ENCODE results near the gene SDSL. TPM values are rescaled to one million over a fixed set of nuclear protein-coding genes. Genes with fewer than 3 reads are reported as not detected.

The SDSL gene
- total RNA-seq, 1 experiment from 2014 or later = 0.52 TPM

GRCh38 chr12:113384778-113385177 lies 37.4 kb upstream of the SDSL start:
- CTCF ChIA-PET = interaction anchor here (1.2 kb wide), 1 partner anchor 41 kb away, joined by 5 read pairs; no protein-coding TSS in a partner anchor
- TF ChIP-seq GABPB1 (CRISPR knock-in tag; IDR thresholded peaks at IDR 0.05) (no peak), JAZF1 (CRISPR knock-in tag; IDR thresholded peaks at IDR 0.05) (no peak), FOXK1 (CRISPR knock-in tag; IDR thresholded peaks at IDR 0.05) (no peak), TEAD1 (CRISPR knock-in tag; IDR thresholded peaks at IDR 0.05) (no peak), SOX15 (CRISPR knock-in tag; IDR thresholded peaks at IDR 0.05) (no peak), GTF2I (CRISPR knock-in tag; conservative IDR thresholded peaks at IDR 0.05) (no peak), CREM (CRISPR knock-in tag; IDR thresholded peaks at IDR 0.05) (no peak), TCF7 (CRISPR knock-in tag; IDR thresholded peaks at IDR 0.05; ENCODE audit: low read depth) (no peak), PREB (CRISPR knock-in tag; IDR thresholded peaks at IDR 0.05; ENCODE audit: borderline replicate concordance) (no peak), ZNF671 (CRISPR knock-in tag; IDR thresholded peaks at IDR 0.05) (no peak), ZNF219 (CRISPR knock-in tag; IDR thresholded peaks at IDR 0.05; ENCODE audit: borderline replicate concordance) (no peak)
- TF ChIP-seq, protein P1, sequence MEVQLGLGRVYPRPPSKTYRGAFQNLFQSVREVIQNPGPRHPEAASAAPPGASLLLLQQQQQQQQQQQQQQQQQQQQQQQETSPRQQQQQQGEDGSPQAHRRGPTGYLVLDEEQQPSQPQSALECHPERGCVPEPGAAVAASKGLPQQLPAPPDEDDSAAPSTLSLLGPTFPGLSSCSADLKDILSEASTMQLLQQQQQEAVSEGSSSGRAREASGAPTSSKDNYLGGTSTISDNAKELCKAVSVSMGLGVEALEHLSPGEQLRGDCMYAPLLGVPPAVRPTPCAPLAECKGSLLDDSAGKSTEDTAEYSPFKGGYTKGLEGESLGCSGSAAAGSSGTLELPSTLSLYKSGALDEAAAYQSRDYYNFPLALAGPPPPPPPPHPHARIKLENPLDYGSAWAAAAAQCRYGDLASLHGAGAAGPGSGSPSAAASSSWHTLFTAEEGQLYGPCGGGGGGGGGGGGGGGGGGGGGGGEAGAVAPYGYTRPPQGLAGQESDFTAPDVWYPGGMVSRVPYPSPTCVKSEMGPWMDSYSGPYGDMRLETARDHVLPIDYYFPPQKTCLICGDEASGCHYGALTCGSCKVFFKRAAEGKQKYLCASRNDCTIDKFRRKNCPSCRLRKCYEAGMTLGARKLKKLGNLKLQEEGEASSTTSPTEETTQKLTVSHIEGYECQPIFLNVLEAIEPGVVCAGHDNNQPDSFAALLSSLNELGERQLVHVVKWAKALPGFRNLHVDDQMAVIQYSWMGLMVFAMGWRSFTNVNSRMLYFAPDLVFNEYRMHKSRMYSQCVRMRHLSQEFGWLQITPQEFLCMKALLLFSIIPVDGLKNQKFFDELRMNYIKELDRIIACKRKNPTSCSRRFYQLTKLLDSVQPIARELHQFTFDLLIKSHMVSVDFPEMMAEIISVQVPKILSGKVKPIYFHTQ (CRISPR knock-in tag; IDR thresholded peaks at IDR 0.05) = no peak
- TF ChIP-seq, protein P2, sequence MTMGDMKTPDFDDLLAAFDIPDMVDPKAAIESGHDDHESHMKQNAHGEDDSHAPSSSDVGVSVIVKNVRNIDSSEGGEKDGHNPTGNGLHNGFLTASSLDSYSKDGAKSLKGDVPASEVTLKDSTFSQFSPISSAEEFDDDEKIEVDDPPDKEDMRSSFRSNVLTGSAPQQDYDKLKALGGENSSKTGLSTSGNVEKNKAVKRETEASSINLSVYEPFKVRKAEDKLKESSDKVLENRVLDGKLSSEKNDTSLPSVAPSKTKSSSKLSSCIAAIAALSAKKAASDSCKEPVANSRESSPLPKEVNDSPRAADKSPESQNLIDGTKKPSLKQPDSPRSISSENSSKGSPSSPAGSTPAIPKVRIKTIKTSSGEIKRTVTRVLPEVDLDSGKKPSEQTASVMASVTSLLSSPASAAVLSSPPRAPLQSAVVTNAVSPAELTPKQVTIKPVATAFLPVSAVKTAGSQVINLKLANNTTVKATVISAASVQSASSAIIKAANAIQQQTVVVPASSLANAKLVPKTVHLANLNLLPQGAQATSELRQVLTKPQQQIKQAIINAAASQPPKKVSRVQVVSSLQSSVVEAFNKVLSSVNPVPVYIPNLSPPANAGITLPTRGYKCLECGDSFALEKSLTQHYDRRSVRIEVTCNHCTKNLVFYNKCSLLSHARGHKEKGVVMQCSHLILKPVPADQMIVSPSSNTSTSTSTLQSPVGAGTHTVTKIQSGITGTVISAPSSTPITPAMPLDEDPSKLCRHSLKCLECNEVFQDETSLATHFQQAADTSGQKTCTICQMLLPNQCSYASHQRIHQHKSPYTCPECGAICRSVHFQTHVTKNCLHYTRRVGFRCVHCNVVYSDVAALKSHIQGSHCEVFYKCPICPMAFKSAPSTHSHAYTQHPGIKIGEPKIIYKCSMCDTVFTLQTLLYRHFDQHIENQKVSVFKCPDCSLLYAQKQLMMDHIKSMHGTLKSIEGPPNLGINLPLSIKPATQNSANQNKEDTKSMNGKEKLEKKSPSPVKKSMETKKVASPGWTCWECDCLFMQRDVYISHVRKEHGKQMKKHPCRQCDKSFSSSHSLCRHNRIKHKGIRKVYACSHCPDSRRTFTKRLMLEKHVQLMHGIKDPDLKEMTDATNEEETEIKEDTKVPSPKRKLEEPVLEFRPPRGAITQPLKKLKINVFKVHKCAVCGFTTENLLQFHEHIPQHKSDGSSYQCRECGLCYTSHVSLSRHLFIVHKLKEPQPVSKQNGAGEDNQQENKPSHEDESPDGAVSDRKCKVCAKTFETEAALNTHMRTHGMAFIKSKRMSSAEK (CRISPR knock-in tag; IDR thresholded peaks at IDR 0.05; ENCODE audit: borderline replicate concordance) = no peak
- no peak overlapping the region for H3K27ac Mint-ChIP-seq

DNA sequence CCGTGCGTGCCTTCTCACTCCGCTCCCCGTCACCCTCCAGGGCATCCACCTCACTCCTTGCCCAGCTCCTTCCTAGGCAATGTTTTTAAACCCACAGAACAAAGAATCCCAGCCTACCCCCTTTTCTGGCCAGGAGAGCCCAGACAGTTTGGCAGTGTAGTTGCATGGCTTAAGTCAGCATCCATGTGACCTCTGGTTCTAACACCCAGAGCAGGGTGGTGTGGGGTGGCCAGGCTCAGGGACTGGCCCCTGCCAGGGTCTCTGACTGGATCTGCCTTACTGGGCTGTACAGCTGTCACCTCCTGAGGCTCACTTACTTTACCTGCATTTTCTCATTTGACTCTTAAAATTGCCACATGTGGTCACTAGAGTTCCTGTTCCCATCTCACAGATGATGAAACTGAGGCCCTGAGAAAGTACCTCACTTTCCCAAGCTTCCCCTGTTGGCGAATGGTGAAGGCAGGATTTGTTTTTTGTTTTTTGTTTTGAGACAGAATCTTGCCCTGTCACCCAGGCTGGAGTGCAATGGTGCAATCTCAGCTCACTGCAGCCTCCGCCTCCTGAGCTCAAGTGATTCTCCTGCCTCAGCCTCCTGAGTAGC lies 36.8 kb upstream of the SDSL start:
- Mint-ChIP-seq H3K4me3 (no peak overlapping the region), H3K36me3 (peaks cover 16% of the 10 kb centered on the region), H3K27me3 (ENCODE audit: low read depth) (no peaks in the 10 kb centered on the region), H3K27ac (no peak overlapping the region), H3K9me3 (no peaks in the 10 kb centered on the region), H3K4me1 (no peaks in the 10 kb centered on the region; the same call in 1 of the 2 replicates)
- DNase-seq (ENCODE audit: low spot score) (no peak), ATAC-seq (no peak)
- CTCF ChIA-PET = interaction anchor here (1.2 kb wide), 1 partner anchor 40 kb away, joined by 5 read pairs; no protein-coding TSS in a partner anchor
- POLR2A ChIA-PET = no interaction called here
- TF ChIP-seq MAX (CRISPR knock-in tag; IDR thresholded peaks at IDR 0.05) (no peak), ATF1 (CRISPR knock-in tag; IDR thresholded peaks at IDR 0.05) (no peak), KAT7 (CRISPR knock-in tag; IDR thresholded peaks at IDR 0.05; ENCODE audit: borderline replicate concordance) (no peak)

More at GRCh38 chr12:113384778-113385177, 37.4 kb upstream of the SDSL start:
- Mint-ChIP-seq H3K9me3 (no peaks in the 10 kb centered on the region), H3K4me3 (no peak overlapping the region), H3K4me1 (no peaks in the 10 kb centered on the region; the same call in 1 of the 2 replicates), H3K36me3 (peaks cover 16% of the 10 kb centered on the region), H3K27me3 (ENCODE audit: low read depth) (no peaks in the 10 kb centered on the region)
- DNase-seq (ENCODE audit: low spot score) = no peak
- POLR2A ChIA-PET = no interaction called here
- ATAC-seq = no peak
